Femur (tissue), 1 donor: Measurements from ENCODE around the gene C1orf122.
A peak's percentile ranks its signal among the peaks of the same experiment; 100 is the strongest.
"Not testable (repeated sequence)": the region's sequence is repeated elsewhere in the genome, so short reads cannot be mapped to it uniquely, and the experiment has no call there.

Experiments used
- DNase-seq: peaks from one replicate; pipeline ENCODE4 v3.0.0-alpha.2; 2017

The C1orf122 gene

DNA sequence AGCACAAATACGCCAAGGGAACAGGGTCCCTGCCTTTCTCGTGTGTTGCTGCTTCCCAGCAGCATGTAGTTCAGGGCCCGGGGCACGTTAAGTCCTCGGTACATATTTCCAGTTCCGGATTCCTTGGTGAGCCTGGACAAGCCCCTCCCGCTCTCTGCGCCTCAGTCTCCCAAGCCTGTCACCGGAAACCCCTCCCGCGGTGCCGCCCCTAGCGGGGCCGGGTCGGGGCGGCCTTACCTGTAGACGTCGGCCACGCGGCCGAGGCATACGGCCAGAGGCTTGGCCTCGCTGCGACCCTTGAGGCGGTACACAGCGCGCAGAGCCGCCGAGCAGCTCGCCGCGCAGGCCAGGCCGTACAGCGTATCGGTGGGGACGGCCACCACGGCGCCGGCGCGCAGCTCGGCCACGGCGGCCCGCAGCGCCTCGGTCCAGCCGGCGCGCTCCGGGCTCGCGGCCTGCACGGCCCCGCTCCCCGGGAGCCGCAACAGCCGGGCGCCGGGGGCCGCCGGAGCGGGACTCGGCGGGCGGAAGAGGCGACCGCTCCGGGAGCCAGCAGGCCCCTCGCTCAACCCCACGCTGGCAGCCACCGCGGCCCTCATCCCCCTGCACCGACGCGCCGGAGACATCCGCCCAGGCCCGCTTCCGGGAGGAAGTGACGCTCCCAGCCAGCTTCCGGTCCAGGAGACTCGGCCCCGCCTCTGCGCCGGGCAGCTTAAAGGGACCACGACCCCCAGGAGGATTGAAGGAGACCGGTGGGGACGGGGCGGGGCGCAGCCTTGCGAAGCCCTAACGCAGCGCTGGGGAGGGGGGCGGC, at the start of gene C1orf122, which contains the start of gene YRDC:
C1orf122 (plus strand) TSS at position 236 of the 814 bp plus-strand sequence. CDS start 615 bp downstream, outside the sequence.
YRDC (minus strand) TSS at position 654 of the 814 bp plus-strand sequence; CDS start at position 626, 28 bp downstream.
- peak; percentile 97 for DNase-seq

DNA sequence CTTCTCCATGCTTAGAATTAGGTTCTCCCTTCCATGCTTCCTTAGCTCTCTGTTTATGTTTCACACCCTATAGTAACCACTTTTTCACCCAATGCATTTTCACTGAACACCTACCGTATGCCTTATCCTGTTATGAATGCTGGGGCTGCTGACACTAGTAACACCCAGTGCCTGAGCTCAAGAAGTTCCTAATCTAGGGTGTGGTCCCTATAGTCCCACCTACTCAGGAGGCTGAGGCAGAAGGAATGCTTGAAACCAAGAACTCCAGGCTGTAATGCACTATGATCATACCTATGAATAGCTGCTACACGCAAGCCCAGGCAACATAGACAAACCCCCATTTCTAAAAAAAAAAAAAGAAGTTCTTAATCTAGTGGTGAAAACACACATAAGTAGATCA, 48.1 kb upstream of the C1orf122 start:
- DNase-seq: no peak

DNA sequence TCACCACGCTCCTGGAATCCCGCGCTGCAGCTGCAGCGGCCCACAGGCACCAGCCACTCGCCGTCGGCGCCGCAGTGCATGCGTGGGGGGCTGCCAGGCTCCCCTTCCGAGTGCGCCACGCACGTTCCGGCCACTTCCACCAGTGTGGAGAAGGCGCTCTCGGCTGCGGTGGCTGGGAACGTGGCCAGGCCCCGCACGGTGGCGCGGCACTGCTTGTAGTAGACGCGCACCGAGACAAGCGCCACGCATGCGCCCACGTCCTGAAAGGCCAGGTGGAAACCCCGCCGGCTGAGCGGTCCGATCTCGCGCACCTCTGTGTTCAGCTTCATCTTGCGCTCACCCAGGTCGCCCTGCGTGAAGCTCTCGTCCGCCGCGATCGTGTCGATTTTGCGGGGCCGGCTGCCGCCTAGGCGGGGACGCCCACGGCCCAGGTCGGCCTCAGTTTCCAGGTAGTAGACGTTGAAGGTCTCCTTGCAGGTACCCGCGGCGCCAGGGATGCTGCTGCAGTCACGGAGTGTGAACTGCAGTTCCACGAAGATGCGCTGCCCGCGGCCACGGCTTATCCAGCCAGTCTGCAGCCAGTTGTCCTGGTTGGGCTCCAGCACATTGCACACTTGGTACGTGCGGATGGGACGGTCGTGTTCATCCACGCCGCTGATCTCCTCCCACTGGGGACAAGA, 46.0 kb upstream of the C1orf122 start:
- DNase-seq: no peak

DNA sequence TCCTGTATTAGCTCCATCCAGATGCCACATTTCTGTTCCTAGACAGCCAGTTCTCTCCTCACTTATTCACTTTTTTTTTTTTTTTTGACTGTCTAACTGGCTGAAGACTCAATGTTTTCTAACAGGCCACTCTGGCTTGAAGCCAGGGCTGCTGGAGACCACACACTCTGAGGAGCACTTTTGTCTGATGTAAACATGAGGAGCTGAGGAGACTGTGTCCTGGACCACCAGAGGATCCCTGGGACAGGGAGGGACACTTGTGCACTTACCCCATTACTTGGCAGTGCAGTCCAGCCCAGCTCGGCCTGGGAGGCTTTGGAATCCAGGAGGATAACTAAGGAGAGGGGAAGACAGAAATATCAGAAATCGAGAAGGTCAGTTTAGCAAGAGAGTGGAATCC, 45.1 kb upstream of the C1orf122 start:
- DNase-seq: no peak

- no peak for DNase-seq
Measured at GRCh38 chr1:37763791-37764413, 43.7 kb upstream of the C1orf122 start.

GRCh38 chr1:37764414-37764825, 43.2 kb upstream of the C1orf122 start:
- DNase-seq: peak; percentile 63

- DNase-seq: no peak
Measured at GRCh38 chr1:37764888-37765441, 42.6 kb upstream of the C1orf122 start, which contains the start of gene EPHA10. TSS of gene EPHA10 (minus strand) at chr1:37765120. CDS start at chr1:37765066, 54 bp downstream.

- no peak for DNase-seq
Measured at GRCh38 chr1:37765916-37766664, 41.5 kb upstream of the C1orf122 start.

GRCh38 chr1:37767488-37767887, 40.1 kb upstream of the C1orf122 start:
- DNase-seq: no peak

DNA sequence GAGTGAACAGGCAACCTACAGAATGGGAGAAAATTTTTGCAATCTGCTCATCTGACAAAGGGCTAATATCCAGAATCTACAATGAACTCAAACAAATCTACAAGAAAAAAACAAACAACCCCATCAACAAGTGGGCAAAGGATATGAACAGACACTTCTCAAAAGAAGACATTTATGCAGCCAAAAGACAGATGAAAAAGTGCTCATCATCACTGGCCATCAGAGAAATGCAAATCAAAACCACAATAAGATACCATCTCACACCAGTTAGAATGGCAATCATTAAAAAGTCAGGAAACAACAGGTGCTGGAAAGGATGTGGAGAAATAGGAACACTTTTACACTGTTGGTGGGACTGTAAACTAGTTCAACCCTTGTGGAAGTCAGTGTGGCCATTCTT, 36.1 kb upstream of the C1orf122 start:
- DNase-seq: not testable (repeated sequence)

GRCh38 chr1:37776946-37777516, 30.6 kb upstream of the C1orf122 start:
- DNase-seq: no peak

DNA sequence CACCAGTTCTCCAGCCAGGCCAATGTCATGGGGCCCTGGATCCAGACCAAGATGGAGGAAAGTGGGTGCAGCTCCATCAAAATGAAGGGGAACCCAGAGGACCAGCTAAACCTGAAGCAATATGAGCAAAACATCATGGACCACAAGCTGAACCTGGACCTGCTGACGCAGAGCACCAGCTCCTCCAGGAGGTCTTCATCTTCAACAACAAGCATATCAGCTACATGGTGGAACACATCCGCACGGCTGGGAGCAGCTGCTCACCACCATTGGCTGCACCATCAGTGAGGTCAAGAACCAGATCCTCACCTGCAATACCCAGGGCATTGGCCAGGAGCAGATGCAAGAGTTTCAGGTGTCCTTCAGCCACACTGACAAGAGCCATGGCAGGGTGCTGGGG, 28.9 kb upstream of the C1orf122 start:
- DNase-seq: no peak

GRCh38 chr1:37782491-37782890, 25.1 kb upstream of the C1orf122 start:
- no peak for DNase-seq

DNA sequence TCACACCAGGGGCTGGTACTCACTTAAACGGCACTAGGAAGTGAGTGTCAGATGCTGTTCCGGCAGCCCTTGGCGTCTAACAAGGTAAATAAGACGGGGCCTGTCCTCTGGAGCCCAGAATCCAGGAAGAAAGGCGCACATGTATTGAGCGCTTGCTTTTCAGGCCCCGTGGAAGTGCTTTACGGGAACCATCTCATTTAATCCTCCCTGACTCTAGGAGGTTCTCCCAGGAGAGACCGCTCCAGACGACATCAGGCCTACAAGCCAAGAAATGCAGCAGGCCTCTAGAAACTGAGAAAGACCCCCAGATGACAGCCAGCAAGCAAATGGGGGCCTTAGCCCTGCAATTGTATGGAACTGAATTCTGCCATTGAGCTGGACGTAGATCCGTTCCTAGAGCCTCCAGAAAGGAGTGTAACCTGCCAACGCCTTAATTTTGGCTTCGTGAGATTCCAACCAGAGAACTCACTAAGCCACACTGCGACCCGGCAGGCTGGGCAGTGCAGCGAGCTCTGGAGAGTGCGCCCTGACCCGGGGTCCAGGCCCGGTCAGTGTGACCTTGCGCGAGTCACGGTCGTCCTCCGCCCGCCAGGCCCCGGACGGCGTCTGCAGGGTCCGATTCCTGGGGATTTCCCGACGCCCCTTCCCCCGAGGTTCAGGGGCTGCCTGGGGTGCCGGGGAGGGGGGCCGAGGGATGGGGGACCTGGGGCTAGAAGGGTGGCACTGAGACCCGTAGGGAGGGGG, 14.5 kb upstream of the C1orf122 start:
- DNase-seq: no peak

DNA sequence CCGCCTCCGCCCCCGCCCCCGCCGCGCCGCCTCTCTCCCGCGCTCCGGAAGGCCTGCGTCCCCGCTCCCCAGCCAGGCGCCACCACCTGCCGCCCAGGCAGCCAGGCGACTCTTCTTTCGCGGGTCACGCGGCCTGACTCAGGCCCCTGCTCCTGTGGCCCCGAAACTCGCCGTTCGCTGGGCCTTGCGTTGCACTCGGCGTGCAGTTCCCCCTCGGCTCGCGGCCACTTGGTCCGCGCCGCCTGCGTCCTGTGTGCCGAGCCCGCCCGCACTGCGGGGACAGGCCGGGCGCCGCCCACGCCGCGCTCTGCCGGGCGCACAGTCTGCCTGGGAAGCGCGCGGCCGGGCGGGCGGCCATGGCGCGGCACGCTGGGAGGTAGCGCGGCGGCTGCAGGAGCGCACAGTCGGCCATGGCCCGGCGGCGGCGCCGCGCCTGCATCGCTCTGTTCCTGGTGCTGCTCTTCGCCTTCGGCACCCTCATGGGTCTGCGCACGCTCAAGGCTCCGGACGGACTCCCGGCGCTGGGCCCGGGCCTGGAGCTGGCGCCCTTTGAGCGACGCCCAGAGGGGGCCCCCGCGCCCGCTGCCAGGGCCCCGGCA, 13.7 kb upstream of the C1orf122 start, which contains the start of gene MANEAL:
MANEAL (plus strand) TSS at position 75 of the 599 bp plus-strand sequence; CDS start at position 411, 336 bp downstream.
- peak; percentile 51 for DNase-seq

- DNase-seq: no peak
Measured at GRCh38 chr1:37794372-37795339, 12.9 kb upstream of the C1orf122 start.

GRCh38 chr1:37795340-37796125, 12.1 kb upstream of the C1orf122 start:
- DNase-seq: peak; percentile 74

DNA sequence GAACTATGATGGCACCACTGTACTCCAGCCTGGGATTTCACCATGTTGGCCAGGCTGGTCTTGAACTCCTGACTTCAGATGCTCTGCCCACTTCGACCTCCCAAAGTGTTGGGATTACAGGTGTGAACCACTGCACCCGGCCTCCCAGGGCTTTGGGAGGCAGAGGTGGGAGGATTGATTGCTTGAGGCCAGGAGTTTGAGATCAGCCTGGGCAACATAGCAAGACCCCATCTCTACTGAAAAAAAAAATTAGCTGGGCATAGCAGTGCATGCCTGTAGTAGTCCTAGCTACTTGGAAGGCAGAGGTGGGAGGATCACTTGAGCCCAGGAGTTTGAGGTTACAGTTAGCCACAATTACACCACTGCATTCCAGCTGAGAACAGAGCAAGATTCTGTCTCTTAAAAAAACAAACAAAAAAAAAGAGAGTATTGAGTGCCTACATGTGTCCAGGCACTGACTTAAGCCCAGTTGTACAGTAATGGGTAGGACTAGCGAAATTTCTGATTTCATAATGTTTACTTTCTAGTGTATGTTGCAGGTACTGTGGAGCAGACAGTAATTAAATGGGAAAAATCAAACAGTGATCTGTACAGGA, 9.7 kb upstream of the C1orf122 start:
- DNase-seq: no peak
